Transverse colon (tissue), 4 donors: ENCODE data around the gene ARMS2.

Source experiments
- EP300 ChIP-seq: sonication (generic); formaldehyde crosslinking; IDR thresholded peaks from one replicate; pipeline ENCODE4 v1.6.1; 2017; ENCODE audit warnings: antibody characterized with exemption, low read depth
- POLR2A ChIP-seq: fragments of 450-650 bp; IDR thresholded peaks from one replicate; pipeline ENCODE4 v1.6.1; 2016; ENCODE audit warnings: antibody characterized with exemption, mild to moderate bottlenecking, moderate library complexity
- POLR2AphosphoS5 ChIP-seq, 3 donors: sonication (generic); formaldehyde crosslinking; IDR thresholded peaks; one replicate each; pipeline ENCODE4 v1.6.1; 2016; ENCODE audit warnings: antibody characterized with exemption in 3 of 3
- TF ChIP-seq, protein P1 (sequence below), 5 experiments: fragments of 200-600 bp in 3 of 5; fragments of 450-650 bp in 2 of 5; sonication (generic) in 3 of 5; IDR thresholded peaks; 1 replicate in 2 of 5; 2 replicates in 3 of 5; pipeline ENCODE4 v1.5.1; 2016 to 2017; ENCODE audit warnings: antibody characterized with exemption in 5 of 5, inconsistent platforms in 3 of 5, mild to moderate bottlenecking in 2 of 5, moderate library complexity in 1 of 5

DNA sequence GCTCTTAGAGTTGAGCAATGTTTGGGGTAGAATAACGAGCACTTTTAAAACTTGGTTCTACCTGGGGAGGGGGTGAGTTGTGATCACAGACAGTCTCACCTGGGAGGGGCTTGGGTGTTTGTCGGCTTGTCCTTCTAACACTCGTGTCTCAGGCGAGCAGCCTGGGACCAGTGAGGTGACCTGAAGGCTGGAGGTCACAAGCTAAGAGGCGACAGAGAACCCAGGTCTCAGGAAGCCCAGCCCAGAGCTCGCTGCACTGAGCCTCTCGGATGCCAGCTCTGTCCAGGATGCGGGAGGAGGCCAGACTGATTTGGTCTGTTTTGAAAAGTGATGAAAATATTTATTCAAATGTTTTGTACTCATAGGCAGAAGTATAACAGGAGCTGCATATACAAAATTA is 18.7 kb downstream of the ARMS2 start:
- TF ChIP-seq POLR2A (no peak), EP300 (no peak), POLR2AphosphoS5 (IDR thresholded peaks at IDR 0.05) (no peak)
- TF ChIP-seq, protein P1, sequence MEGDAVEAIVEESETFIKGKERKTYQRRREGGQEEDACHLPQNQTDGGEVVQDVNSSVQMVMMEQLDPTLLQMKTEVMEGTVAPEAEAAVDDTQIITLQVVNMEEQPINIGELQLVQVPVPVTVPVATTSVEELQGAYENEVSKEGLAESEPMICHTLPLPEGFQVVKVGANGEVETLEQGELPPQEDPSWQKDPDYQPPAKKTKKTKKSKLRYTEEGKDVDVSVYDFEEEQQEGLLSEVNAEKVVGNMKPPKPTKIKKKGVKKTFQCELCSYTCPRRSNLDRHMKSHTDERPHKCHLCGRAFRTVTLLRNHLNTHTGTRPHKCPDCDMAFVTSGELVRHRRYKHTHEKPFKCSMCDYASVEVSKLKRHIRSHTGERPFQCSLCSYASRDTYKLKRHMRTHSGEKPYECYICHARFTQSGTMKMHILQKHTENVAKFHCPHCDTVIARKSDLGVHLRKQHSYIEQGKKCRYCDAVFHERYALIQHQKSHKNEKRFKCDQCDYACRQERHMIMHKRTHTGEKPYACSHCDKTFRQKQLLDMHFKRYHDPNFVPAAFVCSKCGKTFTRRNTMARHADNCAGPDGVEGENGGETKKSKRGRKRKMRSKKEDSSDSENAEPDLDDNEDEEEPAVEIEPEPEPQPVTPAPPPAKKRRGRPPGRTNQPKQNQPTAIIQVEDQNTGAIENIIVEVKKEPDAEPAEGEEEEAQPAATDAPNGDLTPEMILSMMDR (IDR thresholded peaks at IDR 0.05) = no peak
